ENCODE measurements around the gene PNPLA7. TPM values are rescaled to one million over a fixed set of nuclear protein-coding genes. Genes with fewer than 3 reads are reported as not detected.

PNPLA7 gene
- total and polyA plus RNA-seq, 10 of the 15 experiments (the other 5 are each of a cell fraction or from before 2014, with no cell fraction given), result 0.04 to 0.85 (median 0.19) TPM; not detected in 1

DNA sequence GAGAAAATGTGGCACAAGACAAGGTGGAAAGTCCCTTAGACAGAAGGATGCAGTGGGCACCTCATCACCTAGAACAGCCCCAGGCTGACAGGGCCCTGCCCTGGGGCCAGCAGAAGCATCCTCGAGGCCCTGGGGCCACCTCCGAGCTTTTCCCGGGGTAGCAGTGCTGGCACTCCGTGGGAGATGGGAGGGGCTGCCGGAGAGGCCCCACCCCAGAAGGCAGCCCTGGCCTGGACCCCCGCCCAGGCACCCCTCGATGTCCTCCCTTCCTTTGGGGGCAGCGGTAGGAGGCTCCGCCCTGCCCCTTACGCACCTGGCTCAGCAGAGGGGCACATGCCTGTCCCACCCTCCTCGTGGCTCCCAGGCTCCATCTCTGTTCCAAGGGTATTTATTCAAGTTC is 73.3 kb downstream of the PNPLA7 start (continued):
- no peak for TF ChIP-seq NR2F1 (conservative IDR thresholded peaks at IDR 0.05)
- TF ChIP-seq RB1 (IDR thresholded peaks at IDR 0.05; ENCODE audit: borderline replicate concordance), result no peak
- no peak for TF ChIP-seq RAD51 (IDR thresholded peaks at IDR 0.05)
- TF ChIP-seq CREM (IDR thresholded peaks at IDR 0.05; ENCODE audit: low read depth), result no peak
- no peak for TF ChIP-seq FOXM1 (IDR thresholded peaks at IDR 0.05; ENCODE audit: low read depth, low read length)
- no peak for TF ChIP-seq ZNF207 (IDR thresholded peaks at IDR 0.05; ENCODE audit: borderline replicate concordance)

DNA sequence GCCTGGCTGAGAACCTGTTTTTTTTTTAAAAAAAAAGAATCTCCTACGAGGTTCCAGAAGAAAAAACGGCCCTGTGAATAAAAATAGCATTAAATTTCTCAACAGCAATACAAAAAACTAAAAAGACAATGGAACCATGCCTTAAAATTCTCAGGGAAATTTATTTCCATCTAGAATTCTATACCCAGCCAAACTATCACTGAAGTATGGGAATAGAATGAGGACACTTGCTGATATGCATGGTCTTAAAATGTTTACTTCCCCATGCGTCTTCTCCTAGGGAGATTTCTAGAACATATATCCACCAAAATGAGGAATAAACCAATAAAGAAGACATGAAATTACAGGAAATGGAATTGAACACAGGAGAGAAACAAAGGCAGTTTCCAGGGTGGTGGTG is 74.5 kb downstream of the PNPLA7 start:
- Histone ChIP-seq H3K4me1 (ENCODE audit: control insufficient read depth, insufficient read depth, low read length) (no peaks in the 10 kb centered on the region), H3K9ac (ENCODE audit: control insufficient read depth, insufficient read depth, low read length) (no peak overlapping the region), H3K4me2 (ENCODE audit: control insufficient read depth, insufficient read depth) (no peak overlapping the region), H3K27ac (ENCODE audit: control insufficient read depth, insufficient read depth) (no peak overlapping the region), H3K4me3 (no peak overlapping the region), H4K20me1 (ENCODE audit: control insufficient read depth, insufficient read depth) (no peaks in the 10 kb centered on the region), H2AFZ (ENCODE audit: control insufficient read depth, low read depth, low read length) (no peak overlapping the region), H3K36me3 (ENCODE audit: control insufficient read depth in 2 of 2, insufficient read depth in 2 of 2, low read length in 1 of 2) (no peaks in the 10 kb centered on the region), H3K9me3 (replicated peaks; ENCODE audit: control insufficient read depth, insufficient read depth, low read length) (peaks cover 6% of the 10 kb centered on the region; the same call in 2 of the 3 replicates), H3K27me3 (replicated peaks in 1 of 2; ENCODE audit: control insufficient read depth in 2 of 2, insufficient read depth in 2 of 2, low read length in 1 of 2) (no peaks in the 10 kb centered on the region; a peak in 1 of 4 replicates), H3K79me2 (ENCODE audit: control insufficient read depth, insufficient read depth, low read length) (no peaks in the 10 kb centered on the region)
- intact Hi-C loops (cut with micrococcal nuclease; ENCODE audit: unreplicated experiment) (no loop called here), in situ Hi-C loops (cut with MboI) (no loop called here)
- CTCF ChIA-PET, result no interaction called here
- FAIRE-seq, result no peak
- WGBS (ENCODE audit: insufficient coverage, insufficient replicate concordance, low lambda C conversion rate, missing lambda C conversion rate), result 19% methylated on average over 3 of the region's 3 CpGs
- SMC1A ChIA-PET (ENCODE audit: uncharacterized antibody, unreplicated experiment), result no interaction called here
- ATAC-seq, result no peak
- POLR2A ChIA-PET, result no interaction called here
- TF ChIP-seq, protein P1, sequence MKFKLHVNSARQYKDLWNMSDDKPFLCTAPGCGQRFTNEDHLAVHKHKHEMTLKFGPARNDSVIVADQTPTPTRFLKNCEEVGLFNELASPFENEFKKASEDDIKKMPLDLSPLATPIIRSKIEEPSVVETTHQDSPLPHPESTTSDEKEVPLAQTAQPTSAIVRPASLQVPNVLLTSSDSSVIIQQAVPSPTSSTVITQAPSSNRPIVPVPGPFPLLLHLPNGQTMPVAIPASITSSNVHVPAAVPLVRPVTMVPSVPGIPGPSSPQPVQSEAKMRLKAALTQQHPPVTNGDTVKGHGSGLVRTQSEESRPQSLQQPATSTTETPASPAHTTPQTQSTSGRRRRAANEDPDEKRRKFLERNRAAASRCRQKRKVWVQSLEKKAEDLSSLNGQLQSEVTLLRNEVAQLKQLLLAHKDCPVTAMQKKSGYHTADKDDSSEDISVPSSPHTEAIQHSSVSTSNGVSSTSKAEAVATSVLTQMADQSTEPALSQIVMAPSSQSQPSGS (IDR thresholded peaks at IDR 0.05; ENCODE audit: low read length), result no peak
- no peak for TF ChIP-seq NR2C2 (IDR thresholded peaks at IDR 0.05; ENCODE audit: borderline replicate concordance, control insufficient read depth, insufficient read length, low read depth)
- no peak for TF ChIP-seq SMC3 (IDR thresholded peaks at IDR 0.05; ENCODE audit: borderline replicate concordance, low read length)
- no peak for TF ChIP-seq SIX5 (IDR thresholded peaks at IDR 0.05; ENCODE audit: low read depth, low read length, severe bottlenecking)
- no peak for TF ChIP-seq RB1 (IDR thresholded peaks at IDR 0.05; ENCODE audit: borderline replicate concordance)
- TF ChIP-seq TAF1 (IDR thresholded peaks at IDR 0.05; ENCODE audit: borderline replicate concordance, low read depth, low read length), result no peak
- RAD21 ChIA-PET (ENCODE audit: unreplicated experiment), result no interaction called here
- no peak for DNase-seq (ENCODE audit: low read depth, low spot score)
- BruUV-seq (replicated peaks), result no TSS peak

Measured in GM12878 (cell line).